MCF 10A (cell line): ENCODE data around the gene SWI5. TPM values are rescaled to one million over a fixed set of nuclear protein-coding genes. Genes with fewer than 3 reads are reported as not detected.

ENCODE experiments used
- BruUV-seq: library from RNA; stranded (reverse); fragments of 400-500 nt; replicated peaks from 2 replicates; lab custom pipeline; 2021; lab: Mats Ljungman, UMichigan
- CTCF ChIA-PET: fragments of 300-600 bp; sonication (Branson Sonifier 250); formaldehyde crosslinking; extraction: SDS; loops from one replicate; lab custom pipeline; 2021; ENCODE audit warnings: antibody characterized with exemption, inconsistent platforms; lab: Yijun Ruan, JAX
- POLR2A ChIA-PET: fragments of 300-600, 350-650 bp; sonication (Branson Sonifier 250); formaldehyde crosslinking; extraction: SDS; loops from one replicate; lab custom pipeline; 2020; ENCODE audit warnings: antibody characterized with exemption, inconsistent platforms; lab: Yijun Ruan, JAX
- DNase-seq: peaks from one replicate; pipeline ENCODE4 v3.0.0-alpha.2; 2018; ENCODE audit not compliant: unreplicated experiment
- H3K27ac Mint-ChIP-seq: one replicate; pipeline ENCODE4 v1.8.0; 2022; ENCODE audit warnings: mild to moderate bottlenecking, low read depth, mixed read lengths; ENCODE audit not compliant: unreplicated experiment
- H3K27me3 Mint-ChIP-seq: one replicate; pipeline ENCODE4 v1.8.0; 2022; ENCODE audit warnings: mixed read lengths; ENCODE audit not compliant: insufficient read depth, unreplicated experiment
- H3K36me3 Mint-ChIP-seq: one replicate; pipeline ENCODE4 v1.8.0; 2022; ENCODE audit warnings: mild to moderate bottlenecking, moderate library complexity, mixed read lengths; ENCODE audit not compliant: insufficient read depth, unreplicated experiment
- H3K4me1 Mint-ChIP-seq: one replicate; pipeline ENCODE4 v1.8.0; 2022; ENCODE audit warnings: mixed read lengths; ENCODE audit not compliant: insufficient read depth, unreplicated experiment
- H3K4me3 Mint-ChIP-seq: one replicate; pipeline ENCODE4 v1.8.0; 2022; ENCODE audit warnings: mild to moderate bottlenecking, moderate library complexity, mixed read lengths; ENCODE audit not compliant: unreplicated experiment
- H3K9me3 Mint-ChIP-seq: one replicate; pipeline ENCODE4 v1.8.0; 2022; ENCODE audit warnings: mixed read lengths; ENCODE audit not compliant: unreplicated experiment
- CTCF ChIP-seq: fragments of 200-600 bp; IDR thresholded peaks from one replicate; pipeline ENCODE4 v1.8.0; 2022; ENCODE audit warnings: antibody characterized with exemption, mild to moderate bottlenecking; ENCODE audit not compliant: unreplicated experiment
- intact Hi-C: fragments of 100-400 bp; cut with micrococcal nuclease; formaldehyde crosslinking; loops from 2 replicates; pipeline ENCODE4 v1.14.1; 2022
- total RNA-seq: library from RNA; stranded (reverse); gene quantifications from 2 replicates; pipeline ENCODE4 v1.2.3, GENCODE V29; 2022

The SWI5 gene
- total RNA-seq, 1 experiment from 2014 or later: 27.7 TPM

DNA sequence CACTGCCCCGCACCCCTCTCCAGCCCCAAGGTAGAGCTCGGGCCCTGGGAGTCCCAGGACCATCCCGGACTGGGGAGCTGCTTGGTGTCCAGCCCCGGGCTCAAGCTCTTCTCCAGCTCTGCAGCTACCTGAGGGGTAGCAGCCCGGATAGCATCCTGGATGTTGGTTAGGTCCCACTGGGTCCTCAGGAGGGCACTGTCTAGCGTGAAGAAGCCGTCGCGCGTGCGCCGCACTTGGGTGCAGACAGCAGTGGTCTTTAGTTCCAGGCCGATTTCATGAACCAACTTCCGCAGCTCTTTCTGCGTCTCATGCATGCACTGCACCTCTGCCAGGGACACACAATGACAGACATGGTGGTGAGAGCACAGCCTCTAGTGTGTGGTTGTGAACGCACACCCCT lies 33.5 kb downstream of the SWI5 start:
- H3K27me3 Mint-ChIP-seq: no peaks in the 10 kb centered on the region
- no TSS peak for BruUV-seq
- CTCF ChIA-PET: interaction anchor here (0.6 to 1.4 kb wide), 4 partner anchors 9 to 764 kb away, joined by 3 to 9 read pairs (median 3); no protein-coding TSS in a partner anchor

GRCh38 chr9:128310461-128310860 lies 34.4 kb downstream of the SWI5 start:
- H3K27me3 Mint-ChIP-seq: no peaks in the 10 kb centered on the region
- H3K4me1 Mint-ChIP-seq: no peaks in the 10 kb centered on the region
- BruUV-seq: no TSS peak
- TF ChIP-seq CTCF: no peak
- no peaks in the 10 kb centered on the region for H3K9me3 Mint-ChIP-seq
- H3K4me3 Mint-ChIP-seq: no peak overlapping the region
- intact Hi-C loops: no loop called here
- H3K36me3 Mint-ChIP-seq: peaks cover 67% of the 10 kb centered on the region
- no peak overlapping the region for H3K27ac Mint-ChIP-seq
- ChIA-PET CTCF (no interaction called here), POLR2A (interaction anchor here (0.7 to 2.7 kb wide), 5 partner anchors 12 to 51 kb away, joined by 3 to 14 read pairs (median 4); partner anchors contain the start of genes COQ4, SLC27A4 and TRUB2)
- DNase-seq: no peak

More for the DNA sequence above, 33.5 kb downstream of the SWI5 start:
- Mint-ChIP-seq H3K9me3 (no peaks in the 10 kb centered on the region), H3K4me1 (peaks cover 7% of the 10 kb centered on the region), H3K4me3 (no peak overlapping the region), H3K36me3 (peaks cover 60% of the 10 kb centered on the region), H3K27ac (no peak overlapping the region)
- intact Hi-C loops: no loop called here
- POLR2A ChIA-PET: interaction anchor here (0.6 to 2.7 kb wide), 5 partner anchors 9 to 52 kb away, joined by 3 to 14 read pairs (median 3); partner anchors contain the start of genes COQ4, SLC27A4 and TRUB2
- no peak for DNase-seq
- TF ChIP-seq CTCF: no peak

DNA sequence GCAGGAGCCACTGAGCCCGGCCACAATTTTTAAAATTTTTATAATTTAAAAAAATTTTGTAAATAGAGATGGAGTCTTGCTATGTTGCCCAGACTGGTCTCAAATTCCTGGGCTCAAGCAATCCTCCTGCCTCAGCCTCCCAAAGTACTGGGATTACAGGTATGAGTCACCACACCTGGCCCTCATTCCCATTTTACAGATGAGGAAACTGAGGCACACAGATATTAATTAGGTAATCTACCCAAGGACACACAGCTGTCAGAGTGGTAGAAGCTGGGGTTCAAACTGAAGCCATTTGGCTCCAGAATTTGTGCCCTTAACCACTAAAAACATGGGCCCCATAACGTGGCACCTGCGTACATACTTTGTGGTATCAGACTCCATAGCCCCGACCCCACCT lies 38.6 kb downstream of the SWI5 start:
- CTCF ChIA-PET: no interaction called here
- H3K27ac Mint-ChIP-seq: no peak overlapping the region
- no peaks in the 10 kb centered on the region for H3K27me3 Mint-ChIP-seq
- intact Hi-C loops: no loop called here
- no TSS peak for BruUV-seq
- peaks cover 88% of the 10 kb centered on the region for H3K36me3 Mint-ChIP-seq
- H3K4me3 Mint-ChIP-seq: no peak overlapping the region
- no peaks in the 10 kb centered on the region for H3K9me3 Mint-ChIP-seq
- no peaks in the 10 kb centered on the region for H3K4me1 Mint-ChIP-seq
- TF ChIP-seq CTCF: no peak
- POLR2A ChIA-PET: interaction anchor here (0.6 to 1.4 kb wide), 2 partner anchors 27 to 798 kb away, joined by 3 to 4 read pairs; no protein-coding TSS in a partner anchor
- no peak for DNase-seq

- no peak for TF ChIP-seq CTCF
- DNase-seq: no peak
- Mint-ChIP-seq H3K36me3 (peaks cover 77% of the 10 kb centered on the region), H3K4me3 (no peak overlapping the region), H3K27me3 (no peaks in the 10 kb centered on the region), H3K9me3 (no peaks in the 10 kb centered on the region), H3K27ac (no peak overlapping the region), H3K4me1 (no peaks in the 10 kb centered on the region)
- POLR2A ChIA-PET: no interaction called here
- BruUV-seq: no TSS peak
- CTCF ChIA-PET: no interaction called here
- intact Hi-C loops: no loop called here
Measured at GRCh38 chr9:128316421-128316820, 40.3 kb downstream of the SWI5 start.
